ENCODE data around the gene RGS12.

GRCh38 chr4:3311489-3312171 is 18.8 kb downstream of the RGS12 start:
- TF ChIP-seq CTCF (IDR thresholded peaks at IDR 0.05; ENCODE audit: low read depth, low read length, poor library complexity, severe bottlenecking): no peak
- no peak for TF ChIP-seq EZH2phosphoT487 (IDR thresholded peaks at IDR 0.05; ENCODE audit: borderline replicate concordance, low read length)
